Left renal pelvis (tissue), 4 donors: ENCODE results near the gene PARS2. TPM values are rescaled to one million over a fixed set of nuclear protein-coding genes. Genes with fewer than 3 reads are reported as not detected.
"Not testable (repeated sequence)": the region's sequence is repeated elsewhere in the genome, so short reads cannot be mapped to it uniquely, and the experiment has no call there.

Source experiments
- DNase-seq, 4 donors: peaks; one replicate each; pipeline ENCODE4 v3.0.0-alpha.2; 2013; ENCODE audit warnings: low read depth in 4 of 4, low spot score in 3 of 4
- polyA plus RNA-seq, 4 donors: library from polyadenylated mRNA; unstranded; fragments of 120-200 nt; gene quantifications; one replicate each; pipeline ENCODE4 v1.2.1, GENCODE V29; 2013; ENCODE audit not compliant: insufficient read length in 4 of 4

Gene PARS2
- polyA plus RNA-seq, 4 donors: 4.6 to 10.9 (median 9.5) TPM

- not testable (repeated sequence) for DNase-seq
Observed at GRCh38 chr1:54775828-54776721, 11.8 kb upstream of the PARS2 start.

GRCh38 chr1:54774820-54775498, 10.6 kb upstream of the PARS2 start:
- no peak for DNase-seq

GRCh38 chr1:54772951-54773350, 8.6 kb upstream of the PARS2 start:
- DNase-seq: no peak

GRCh38 chr1:54768093-54768492, 3.8 kb upstream of the PARS2 start:
- no peak for DNase-seq

GRCh38 chr1:54767526-54767925, 3.2 kb upstream of the PARS2 start:
- DNase-seq: no peak

GRCh38 chr1:54766726-54767125, 2.4 kb upstream of the PARS2 start:
- no peak for DNase-seq

GRCh38 chr1:54764922-54765561, 719 bp upstream of the PARS2 start:
- DNase-seq: no peak

- DNase-seq: no peak
Observed at GRCh38 chr1:54763816-54764132, 549 bp downstream of the PARS2 start.

GRCh38 chr1:54758678-54759348, 5.5 kb downstream of the PARS2 start:
- DNase-seq: no peak

- no peak for DNase-seq
Observed at GRCh38 chr1:54757833-54758232, 6.5 kb downstream of the PARS2 start.

- no peak for DNase-seq
Observed at GRCh38 chr1:54754486-54755285, 9.6 kb downstream of the PARS2 start.

- no peak for DNase-seq
Observed at GRCh38 chr1:54754045-54754444, 10.3 kb downstream of the PARS2 start.

GRCh38 chr1:54751426-54751825, 12.9 kb downstream of the PARS2 start:
- no peak for DNase-seq

GRCh38 chr1:54750596-54750995, 13.7 kb downstream of the PARS2 start:
- no peak for DNase-seq

GRCh38 chr1:54748094-54748835, 16.1 kb downstream of the PARS2 start:
- no peak for DNase-seq

GRCh38 chr1:54745864-54746263, 18.5 kb downstream of the PARS2 start:
- DNase-seq: no peak

GRCh38 chr1:54745274-54745673, 19.0 kb downstream of the PARS2 start:
- no peak for DNase-seq

- DNase-seq: no peak
Observed at GRCh38 chr1:54744696-54745095, 19.6 kb downstream of the PARS2 start.

GRCh38 chr1:54743416-54744226, 20.7 kb downstream of the PARS2 start:
- DNase-seq: no peak
